Measurements from ENCODE around the gene RALBP1.
A peak's percentile ranks its signal among the peaks of the same experiment; 100 is the strongest.
"Not testable (repeated sequence)": the region's sequence is repeated elsewhere in the genome, so short reads cannot be mapped to it uniquely, and the experiment has no call there.

RALBP1 gene

GRCh38 chr18:9454061-9454703, 21.1 kb upstream of the RALBP1 start:
- DNase-seq (ENCODE audit: low read depth, low spot score) = no peak

DNA sequence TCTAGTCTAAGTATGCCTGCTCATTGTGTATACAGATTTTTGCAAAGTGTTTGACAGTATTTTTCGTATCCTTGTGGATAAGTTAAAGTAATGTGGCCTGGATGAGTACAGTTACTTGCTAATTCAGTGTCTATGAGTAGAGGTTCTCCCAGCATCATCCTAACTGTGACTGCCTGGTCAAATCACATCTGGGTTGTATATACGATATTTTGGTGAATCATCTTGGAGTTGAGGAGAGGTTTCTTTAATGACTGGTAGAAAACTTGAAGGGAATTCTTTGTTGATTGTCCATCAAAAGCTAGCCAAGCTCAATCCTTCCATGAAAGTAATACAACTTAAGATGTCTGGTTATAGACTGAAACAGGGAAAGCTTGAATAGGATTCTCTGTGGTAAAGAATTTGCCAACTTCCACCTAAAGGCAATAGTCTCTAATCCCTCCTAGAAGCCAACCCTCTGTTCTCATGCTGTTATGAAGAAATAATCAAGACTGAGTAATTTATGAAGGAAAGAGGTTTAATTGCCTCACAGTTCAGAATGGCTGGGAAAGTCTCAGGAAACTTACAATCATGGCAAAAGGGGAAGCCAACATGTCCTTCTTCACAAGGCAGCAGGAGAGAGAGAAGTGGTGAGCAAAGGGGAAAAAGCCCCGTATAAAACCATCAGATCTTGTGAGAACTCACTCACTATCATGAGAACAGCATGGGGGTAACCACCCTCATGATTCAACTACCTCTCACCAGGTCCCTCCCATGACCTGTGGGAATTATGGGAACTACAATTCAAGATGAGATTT, 19.4 kb upstream of the RALBP1 start:
- no peak for DNase-seq (ENCODE audit: low read depth, low spot score)

GRCh38 chr18:9466127-9466526, 9.2 kb upstream of the RALBP1 start:
- no peak for DNase-seq (ENCODE audit: low read depth, low spot score)

DNA sequence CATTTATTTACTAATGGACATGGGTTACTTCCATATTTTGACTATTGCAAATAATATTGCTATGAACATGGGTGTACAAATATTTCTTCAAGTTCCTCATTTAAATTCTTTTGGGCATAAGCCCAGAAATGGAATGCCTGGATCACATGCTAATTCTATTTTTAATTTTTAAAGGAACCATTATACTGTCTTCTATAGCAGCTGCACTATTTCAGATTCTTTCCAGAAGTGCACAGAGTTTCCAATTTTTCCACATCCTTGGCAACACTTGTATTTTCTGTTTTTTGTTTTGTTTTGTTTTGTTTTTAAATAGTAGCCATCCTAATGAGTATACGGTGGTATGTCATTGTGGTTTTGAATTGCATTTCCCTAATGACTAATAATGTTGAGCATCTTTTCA, 8.5 kb upstream of the RALBP1 start:
- DNase-seq (ENCODE audit: low read depth, low spot score) = no peak

- DNase-seq (ENCODE audit: low read depth, low spot score) = no peak
Observed at GRCh38 chr18:9468998-9469397, 6.3 kb upstream of the RALBP1 start.

GRCh38 chr18:9469685-9470084, 5.6 kb upstream of the RALBP1 start:
- DNase-seq (ENCODE audit: low read depth, low spot score) = no peak

GRCh38 chr18:9474108-9474982, 968 bp upstream of the RALBP1 start:
- no peak for DNase-seq (ENCODE audit: low read depth, low spot score)

- DNase-seq (ENCODE audit: low read depth, low spot score) = no peak
Observed at GRCh38 chr18:9475643-9476591, 604 bp downstream of the RALBP1 start.

DNA sequence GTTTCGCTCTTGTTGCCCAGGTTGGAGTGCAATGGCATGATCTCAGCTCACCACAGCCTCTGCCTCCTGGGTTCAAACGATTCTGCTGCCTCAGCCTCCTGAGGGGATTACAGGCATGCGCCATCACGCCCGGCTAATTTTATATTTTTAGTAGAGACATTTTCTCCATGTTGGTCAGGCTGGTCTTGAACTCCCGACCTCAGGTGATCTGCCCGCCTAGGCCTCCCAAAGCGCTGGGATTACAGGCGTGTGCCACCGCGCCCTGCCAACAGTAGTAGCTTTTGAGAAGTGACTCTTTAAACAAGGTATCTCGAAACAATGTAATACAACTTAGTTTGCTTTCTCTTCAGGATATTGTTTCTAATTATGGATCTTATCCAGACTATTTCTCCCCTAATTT, 1.6 kb downstream of the RALBP1 start:
- DNase-seq (ENCODE audit: low read depth, low spot score) = not testable (repeated sequence)

GRCh38 chr18:9477509-9477908, 2.2 kb downstream of the RALBP1 start:
- no peak for DNase-seq (ENCODE audit: low read depth, low spot score)

- DNase-seq (ENCODE audit: low read depth, low spot score) = no peak
Observed at GRCh38 chr18:9478545-9478944, 3.2 kb downstream of the RALBP1 start.

DNA sequence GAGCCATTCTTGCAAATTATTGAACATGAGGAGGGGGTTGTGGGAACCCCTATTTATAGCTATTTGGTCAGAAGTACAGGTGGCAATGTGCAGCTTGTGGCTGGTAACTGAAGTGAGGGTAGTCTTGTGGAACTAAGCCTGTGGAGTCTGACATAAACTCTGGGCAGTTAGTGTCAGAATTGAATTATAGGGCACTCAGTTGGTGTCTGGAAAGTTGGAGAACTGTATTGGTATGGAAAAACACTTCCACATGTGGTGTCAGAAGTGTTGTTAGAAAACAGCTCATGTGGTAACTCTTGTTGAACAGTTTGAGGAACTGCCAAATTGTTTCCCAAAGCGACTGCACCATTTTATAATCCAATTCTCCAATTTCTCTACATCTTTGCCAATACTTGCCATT, 7.5 kb downstream of the RALBP1 start:
- DNase-seq (ENCODE audit: low read depth, low spot score) = no peak

DNA sequence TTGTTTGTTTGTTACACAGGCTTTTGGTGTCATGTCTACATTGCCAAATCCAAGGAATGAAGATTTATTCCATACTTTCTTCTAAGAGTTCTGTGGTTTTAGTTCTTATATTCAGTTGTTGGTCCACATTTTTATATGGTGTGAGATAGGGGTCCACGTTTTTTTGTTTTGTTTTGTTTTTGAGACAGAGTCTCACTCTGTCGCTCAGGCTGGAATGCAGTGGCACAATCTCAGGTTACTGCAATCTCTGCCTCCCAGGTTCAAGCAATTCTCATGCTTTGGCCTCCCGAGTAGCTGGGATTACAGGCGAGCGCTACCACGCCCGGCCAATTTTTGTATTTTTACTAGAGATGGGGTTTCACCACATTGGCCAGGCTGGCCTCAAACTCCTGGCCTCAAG, 8.2 kb downstream of the RALBP1 start:
- DNase-seq (ENCODE audit: low read depth, low spot score) = no peak

GRCh38 chr18:9484856-9485255, 9.5 kb downstream of the RALBP1 start:
- not testable (repeated sequence) for DNase-seq (ENCODE audit: low read depth, low spot score)

DNA sequence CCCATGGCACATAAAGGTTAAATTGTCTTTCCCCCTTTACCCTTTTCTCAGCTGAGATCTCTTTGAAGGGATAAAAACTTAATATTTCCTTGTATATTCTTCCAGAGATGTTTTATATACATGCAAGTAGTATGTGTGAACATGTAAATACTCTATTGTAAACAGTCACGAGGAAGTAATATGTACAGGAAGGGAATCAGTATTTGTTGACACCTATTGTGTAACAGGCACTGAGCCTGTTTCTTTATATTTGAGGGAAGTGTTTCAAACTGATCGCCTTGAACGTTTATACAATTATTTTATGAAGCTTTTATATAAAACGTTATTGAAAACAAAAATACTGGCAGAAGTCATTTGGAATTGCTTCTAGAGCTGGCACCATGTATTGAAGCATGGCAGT, 13.2 kb downstream of the RALBP1 start:
- no peak for DNase-seq (ENCODE audit: low read depth, low spot score)

DNA sequence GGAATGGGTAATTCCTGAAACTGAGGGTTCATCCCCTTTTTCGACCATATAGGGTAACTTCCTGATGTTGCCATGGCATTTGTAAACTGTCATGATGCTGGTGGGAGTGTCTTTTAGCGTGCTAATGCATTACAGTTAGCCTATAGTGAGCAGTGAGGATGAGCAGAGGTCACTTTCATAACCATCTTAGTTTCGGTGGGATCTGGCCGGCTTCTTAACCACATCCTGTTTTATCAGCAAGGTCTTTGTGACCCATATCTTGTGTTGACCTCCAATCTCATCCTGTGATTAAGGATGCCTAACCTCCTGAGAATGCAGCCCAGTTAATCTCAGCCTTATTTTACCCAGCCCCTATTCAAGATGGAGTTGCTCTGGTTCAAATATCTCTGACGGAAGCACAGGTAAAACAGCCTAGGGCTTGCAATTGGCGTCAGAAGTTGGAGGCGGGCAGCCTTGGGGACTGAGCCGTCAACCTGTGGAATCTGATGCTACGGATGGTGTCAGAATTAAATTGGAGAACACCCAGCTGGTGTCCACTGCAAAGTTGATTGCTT, 19.5 kb downstream of the RALBP1 start:
- DNase-seq (ENCODE audit: low read depth, low spot score) = no peak

DNA sequence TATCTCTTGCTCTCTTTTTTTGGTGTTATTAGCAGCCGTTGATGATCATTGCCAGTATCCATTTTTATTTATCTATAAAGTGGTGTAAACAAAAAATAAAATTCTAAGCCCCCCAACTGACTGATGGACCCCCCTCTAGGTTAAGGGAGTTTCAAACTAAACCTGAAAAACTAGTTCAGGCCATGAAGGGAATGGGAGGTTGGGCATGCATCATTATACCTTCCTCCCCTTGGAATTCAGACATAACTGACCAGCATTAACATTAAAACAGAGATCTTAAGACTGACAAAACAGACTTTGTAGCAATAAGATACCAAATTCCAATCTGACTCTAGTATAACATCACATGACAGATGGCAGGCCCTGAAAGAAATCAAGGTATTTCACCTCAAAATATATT, 20.2 kb downstream of the RALBP1 start:
- DNase-seq (ENCODE audit: low read depth, low spot score) = no peak

DNA sequence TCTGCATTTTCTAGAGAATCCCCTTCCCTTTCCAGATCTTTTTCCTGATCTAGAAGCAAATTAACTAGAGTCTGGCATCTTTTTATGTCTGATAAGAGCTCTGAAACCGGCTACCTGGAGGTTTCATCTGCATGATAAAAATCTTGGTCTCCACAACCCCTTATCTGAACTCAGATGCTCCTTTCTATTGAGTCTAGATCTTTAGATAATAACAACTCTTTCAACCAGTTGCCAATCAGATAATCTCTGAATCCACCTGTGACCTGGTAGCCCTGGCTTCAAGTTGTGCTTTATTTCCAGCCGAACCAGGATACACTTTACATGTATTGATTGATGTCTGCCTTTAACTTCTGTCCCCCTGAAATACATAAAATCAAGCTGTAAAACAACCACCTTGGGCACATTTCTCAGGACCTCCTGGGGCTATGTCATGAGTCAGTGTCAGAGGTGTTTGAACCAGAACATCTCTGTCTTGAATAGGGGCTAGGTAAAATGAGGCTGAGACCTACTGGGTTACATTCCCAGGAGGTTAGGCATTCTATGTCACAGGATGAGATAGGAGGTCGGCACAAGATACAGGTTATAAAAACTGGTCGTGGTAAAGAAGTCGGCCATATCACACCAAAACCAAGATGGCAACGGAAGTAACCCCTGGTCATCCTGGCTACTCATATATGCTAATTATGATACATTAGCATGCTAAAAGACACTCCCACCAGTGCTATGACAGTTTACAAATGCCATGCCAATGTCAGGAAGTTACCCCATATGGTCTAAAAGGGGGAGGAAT, 20.8 kb downstream of the RALBP1 start:
- DNase-seq (ENCODE audit: low read depth, low spot score) = no peak

- DNase-seq (ENCODE audit: low read depth, low spot score) = peak; percentile 64
Observed at GRCh38 chr18:9506046-9506792, 30.9 kb downstream of the RALBP1 start.
